Measurements from ENCODE around the gene ANKFN1. TPM values are rescaled to one million over a fixed set of nuclear protein-coding genes. Genes with fewer than 3 reads are reported as not detected.

The ANKFN1 gene
- total RNA-seq, 1 donor from 2014 or later = not detected

DNA sequence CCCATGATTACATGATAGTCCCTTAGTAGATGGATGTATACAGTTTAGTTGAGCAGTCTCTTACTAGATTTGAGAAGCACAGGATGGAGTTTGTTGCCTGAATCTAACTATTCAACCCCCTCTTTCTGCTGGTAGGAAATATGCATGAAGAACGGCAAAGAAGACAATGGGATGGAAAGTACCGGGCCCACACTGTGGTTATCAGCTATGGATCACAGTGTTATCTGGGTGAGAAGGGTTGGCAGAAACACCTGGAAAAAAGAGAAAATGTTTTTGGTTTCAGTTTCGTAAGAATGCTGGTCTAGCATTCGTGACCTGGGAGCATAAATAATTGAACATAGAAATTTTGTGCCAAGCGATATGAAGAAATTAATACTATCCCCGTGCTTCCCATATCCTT is 53.1 kb downstream of the ANKFN1 start:
- TF ChIP-seq, protein P1, sequence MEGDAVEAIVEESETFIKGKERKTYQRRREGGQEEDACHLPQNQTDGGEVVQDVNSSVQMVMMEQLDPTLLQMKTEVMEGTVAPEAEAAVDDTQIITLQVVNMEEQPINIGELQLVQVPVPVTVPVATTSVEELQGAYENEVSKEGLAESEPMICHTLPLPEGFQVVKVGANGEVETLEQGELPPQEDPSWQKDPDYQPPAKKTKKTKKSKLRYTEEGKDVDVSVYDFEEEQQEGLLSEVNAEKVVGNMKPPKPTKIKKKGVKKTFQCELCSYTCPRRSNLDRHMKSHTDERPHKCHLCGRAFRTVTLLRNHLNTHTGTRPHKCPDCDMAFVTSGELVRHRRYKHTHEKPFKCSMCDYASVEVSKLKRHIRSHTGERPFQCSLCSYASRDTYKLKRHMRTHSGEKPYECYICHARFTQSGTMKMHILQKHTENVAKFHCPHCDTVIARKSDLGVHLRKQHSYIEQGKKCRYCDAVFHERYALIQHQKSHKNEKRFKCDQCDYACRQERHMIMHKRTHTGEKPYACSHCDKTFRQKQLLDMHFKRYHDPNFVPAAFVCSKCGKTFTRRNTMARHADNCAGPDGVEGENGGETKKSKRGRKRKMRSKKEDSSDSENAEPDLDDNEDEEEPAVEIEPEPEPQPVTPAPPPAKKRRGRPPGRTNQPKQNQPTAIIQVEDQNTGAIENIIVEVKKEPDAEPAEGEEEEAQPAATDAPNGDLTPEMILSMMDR (IDR thresholded peaks at IDR 0.05; ENCODE audit: unreplicated experiment) = no peak
- Mint-ChIP-seq H3K9me3 (ENCODE audit: low read depth) (no peaks in the 10 kb centered on the region), H3K27me3 (peaks cover 67% of the 10 kb centered on the region), H3K4me3 (ENCODE audit: low read depth) (no peak overlapping the region), H3K27ac (no peak overlapping the region), H3K4me1 (ENCODE audit: low read depth) (peaks cover 3% of the 10 kb centered on the region), H3K36me3 (ENCODE audit: insufficient read depth) (no peaks in the 10 kb centered on the region)
- no peak for DNase-seq (ENCODE audit: low spot score, unreplicated experiment)

DNA sequence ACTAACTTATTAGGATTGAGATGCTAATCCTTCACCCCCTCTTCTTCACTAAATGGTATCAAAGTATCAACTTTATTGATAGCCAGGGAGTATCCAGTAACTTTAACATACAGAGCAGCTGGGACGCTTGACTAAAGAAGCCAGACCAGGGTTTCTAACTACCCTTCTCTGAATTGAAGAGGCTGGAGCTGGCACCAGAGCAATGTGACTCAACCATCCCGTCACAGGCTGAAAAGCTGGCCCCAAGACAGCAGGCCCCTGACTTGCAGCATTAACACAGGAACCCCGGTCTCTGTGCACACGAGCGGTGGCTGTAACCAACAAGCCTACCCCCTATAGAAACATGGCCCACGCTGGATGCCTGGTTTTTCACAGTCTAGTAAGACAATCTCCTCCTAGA is 59.8 kb downstream of the ANKFN1 start:
- H3K4me1 Mint-ChIP-seq (ENCODE audit: low read depth) = peaks cover 3% of the 10 kb centered on the region
- H3K27ac Mint-ChIP-seq = no peak overlapping the region
- TF ChIP-seq, protein P1 (IDR thresholded peaks at IDR 0.05; ENCODE audit: unreplicated experiment) = no peak
- no peak overlapping the region for H3K4me3 Mint-ChIP-seq (ENCODE audit: low read depth)
- H3K36me3 Mint-ChIP-seq (ENCODE audit: insufficient read depth) = no peaks in the 10 kb centered on the region
- peaks cover 90% of the 10 kb centered on the region for H3K27me3 Mint-ChIP-seq
- no peak for DNase-seq (ENCODE audit: low spot score, unreplicated experiment)
- H3K9me3 Mint-ChIP-seq (ENCODE audit: low read depth) = no peaks in the 10 kb centered on the region

DNA sequence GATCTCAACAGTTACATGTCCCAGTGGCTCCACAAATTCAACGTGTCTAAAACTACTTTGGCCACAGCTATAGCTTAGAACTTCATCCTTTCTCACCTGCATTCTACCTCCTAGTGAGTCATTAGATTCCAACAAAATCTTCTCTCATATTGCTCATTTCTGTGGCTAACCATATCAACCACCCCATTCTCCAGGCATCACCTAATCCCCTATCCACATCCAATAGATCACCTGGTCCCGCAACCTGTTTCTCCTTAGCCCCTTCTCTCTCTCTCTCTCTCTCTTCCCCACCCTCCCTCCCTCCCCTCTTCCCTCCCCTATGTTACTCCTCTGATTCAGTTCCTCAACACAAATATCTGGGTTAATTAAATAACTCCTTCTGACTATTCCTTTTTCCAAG is 64.6 kb downstream of the ANKFN1 start:
- Mint-ChIP-seq H3K27me3 (peaks cover 69% of the 10 kb centered on the region), H3K36me3 (ENCODE audit: insufficient read depth) (no peaks in the 10 kb centered on the region), H3K4me3 (ENCODE audit: low read depth) (no peak overlapping the region), H3K27ac (no peak overlapping the region), H3K9me3 (ENCODE audit: low read depth) (no peaks in the 10 kb centered on the region), H3K4me1 (ENCODE audit: low read depth) (peaks cover 3% of the 10 kb centered on the region)
- TF ChIP-seq, protein P1 (IDR thresholded peaks at IDR 0.05; ENCODE audit: unreplicated experiment) = no peak
- no peak for DNase-seq (ENCODE audit: low spot score, unreplicated experiment)

DNA sequence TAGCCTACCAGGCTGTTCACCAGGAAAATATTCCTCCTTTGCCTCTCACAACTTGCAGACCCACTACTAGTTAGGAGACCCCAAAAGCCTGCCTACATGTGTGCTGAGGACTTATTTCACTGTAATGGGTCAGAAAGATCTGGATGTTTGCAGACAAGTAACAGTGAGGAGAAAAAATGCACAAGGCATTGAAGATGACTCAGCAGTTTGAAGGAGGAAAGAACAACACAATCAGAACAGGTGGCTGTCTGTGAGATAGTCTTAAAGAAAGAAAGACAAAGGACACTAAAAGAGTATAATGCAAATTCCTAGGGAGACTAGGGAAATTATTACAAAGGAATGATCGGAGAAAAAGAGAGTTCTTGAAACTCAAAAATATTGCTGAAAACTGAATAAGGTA is 69.0 kb downstream of the ANKFN1 start:
- no peaks in the 10 kb centered on the region for H3K36me3 Mint-ChIP-seq (ENCODE audit: insufficient read depth)
- peaks cover 36% of the 10 kb centered on the region for H3K27me3 Mint-ChIP-seq
- no peak overlapping the region for H3K27ac Mint-ChIP-seq
- no peak for DNase-seq (ENCODE audit: low spot score, unreplicated experiment)
- TF ChIP-seq, protein P1 (IDR thresholded peaks at IDR 0.05; ENCODE audit: unreplicated experiment) = no peak
- no peaks in the 10 kb centered on the region for H3K9me3 Mint-ChIP-seq (ENCODE audit: low read depth)
- no peak overlapping the region for H3K4me3 Mint-ChIP-seq (ENCODE audit: low read depth)
- peaks cover 3% of the 10 kb centered on the region for H3K4me1 Mint-ChIP-seq (ENCODE audit: low read depth)

DNA sequence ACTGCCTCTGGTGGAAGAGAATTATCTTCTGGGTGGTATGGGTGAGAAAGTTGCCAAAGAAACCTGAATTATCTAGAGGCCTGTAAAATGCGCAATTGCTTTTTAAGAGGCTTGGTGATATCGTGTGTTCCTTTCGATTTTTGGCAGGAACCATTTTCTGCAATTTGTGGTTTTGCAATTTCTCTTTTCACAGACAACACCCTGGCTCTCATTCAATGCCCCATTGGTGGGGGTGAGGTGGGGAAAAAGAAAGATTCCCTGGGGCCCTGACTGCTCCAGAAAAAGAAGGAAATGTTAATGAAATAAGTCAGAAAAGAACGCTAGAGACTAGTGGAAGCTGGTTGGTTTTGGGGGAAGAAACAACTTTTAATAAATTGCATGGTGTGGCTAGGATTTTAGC is 77.4 kb downstream of the ANKFN1 start:
- H3K27me3 Mint-ChIP-seq = peaks cover 15% of the 10 kb centered on the region
- no peaks in the 10 kb centered on the region for H3K9me3 Mint-ChIP-seq (ENCODE audit: low read depth)
- TF ChIP-seq, protein P1 (IDR thresholded peaks at IDR 0.05; ENCODE audit: unreplicated experiment) = no peak
- no peaks in the 10 kb centered on the region for H3K4me1 Mint-ChIP-seq (ENCODE audit: low read depth)
- H3K4me3 Mint-ChIP-seq (ENCODE audit: low read depth) = no peak overlapping the region
- no peaks in the 10 kb centered on the region for H3K36me3 Mint-ChIP-seq (ENCODE audit: insufficient read depth)
- H3K27ac Mint-ChIP-seq = no peak overlapping the region
- no peak for DNase-seq (ENCODE audit: low spot score, unreplicated experiment)
